Glomerular visceral epithelial cell (primary cell): ENCODE data around the gene S100A3.

Experiments used
- DNase-seq: peaks from one replicate; pipeline ENCODE4 v3.0.0-alpha.2; 2016; ENCODE audit errors: extremely low spot score

The S100A3 gene

GRCh38 chr1:153549741-153550397 lies 811 bp upstream of the S100A3 start:
- DNase-seq, result no peak

DNA sequence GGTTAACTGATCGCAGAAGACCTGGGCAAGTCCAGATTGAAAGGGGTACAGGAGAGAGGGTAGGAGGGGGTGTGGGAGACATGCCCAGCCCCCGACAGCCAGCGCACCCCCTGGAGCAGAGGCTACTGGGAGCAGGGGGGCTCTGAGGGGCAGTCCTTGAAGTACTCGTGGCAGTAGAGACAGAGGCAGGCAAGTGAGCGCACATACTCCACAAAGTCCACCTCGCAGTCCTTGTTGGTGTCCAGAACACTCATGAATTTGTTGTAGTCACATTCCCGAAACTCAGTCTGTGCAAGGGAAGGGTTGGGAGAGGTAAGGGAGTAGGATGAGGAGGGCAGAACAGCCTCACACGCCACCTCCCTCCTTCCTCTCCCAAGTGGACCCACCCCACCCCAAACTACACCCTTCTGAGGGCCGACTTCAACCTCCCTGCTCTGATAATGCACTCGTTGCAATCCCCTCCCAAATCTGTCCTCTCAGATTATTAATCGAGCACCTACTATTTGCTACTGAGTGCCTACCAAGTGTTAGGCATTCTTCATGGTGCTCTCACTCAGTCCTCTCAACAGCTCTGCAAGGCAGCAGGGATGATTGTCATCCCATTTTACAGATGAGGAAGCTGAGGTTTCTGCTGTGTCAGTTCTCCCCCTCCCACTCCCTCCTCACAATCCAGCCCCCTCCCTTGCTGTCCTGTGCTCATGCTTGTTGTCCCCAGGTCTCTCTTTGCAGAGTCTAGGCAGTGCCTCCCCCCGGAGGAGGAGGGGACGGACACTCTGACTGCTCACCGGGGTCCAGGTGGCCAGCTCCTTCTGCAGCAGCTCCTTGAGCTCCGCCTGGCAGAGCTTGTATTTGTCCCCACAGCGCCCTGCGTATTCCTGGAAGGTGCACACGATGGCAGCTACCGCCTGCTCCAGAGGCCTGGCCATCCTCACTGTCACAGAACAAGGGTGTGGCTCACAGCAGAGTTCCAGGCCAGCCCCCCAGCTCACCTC lies 1.2 kb downstream of the S100A3 start:
- no peak for DNase-seq

DNA sequence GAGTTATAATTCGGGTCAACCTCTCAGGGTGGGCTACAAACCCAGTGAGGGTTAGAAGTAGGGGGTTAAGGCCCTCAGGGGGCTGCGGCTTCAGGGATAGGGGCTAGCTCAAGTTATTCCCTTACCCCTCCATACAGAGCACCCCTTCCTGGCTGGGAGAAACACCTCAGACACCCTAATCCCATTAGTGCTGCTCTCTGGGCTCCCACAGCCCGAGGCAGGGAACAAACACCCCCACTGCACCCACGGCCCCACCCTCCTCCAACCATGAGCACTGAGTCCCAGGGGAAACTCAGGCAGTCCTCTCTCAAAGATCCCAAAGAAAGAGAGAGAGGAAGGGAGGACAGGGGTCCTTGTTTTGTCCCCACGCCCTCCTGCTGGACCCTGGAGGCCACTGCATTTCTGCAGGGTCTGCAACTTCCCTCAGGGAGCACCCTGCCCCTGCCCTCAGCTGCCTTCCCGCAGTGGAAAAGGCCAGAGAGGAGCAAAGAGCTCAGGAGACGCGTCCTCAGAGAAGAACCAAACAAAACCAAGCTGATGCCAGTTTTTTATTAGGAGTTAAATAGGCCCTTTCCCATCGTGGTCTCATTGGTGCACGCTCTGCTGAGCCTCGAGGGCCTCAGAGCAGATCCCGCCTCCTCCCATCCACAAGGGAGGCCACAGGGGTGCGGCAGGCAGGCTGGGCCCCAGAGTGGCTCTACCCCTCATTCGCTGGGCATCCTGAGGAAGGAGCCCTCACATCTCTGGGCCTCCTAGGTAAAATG lies 2.1 kb downstream of the S100A3 start:
- no peak for DNase-seq

- DNase-seq, result no peak
These were observed 2.7 kb downstream of the S100A3 start for GRCh38 chr1:153546371-153546770.

- peak; percentile 90 for DNase-seq
These were observed 3.7 kb downstream of the S100A3 start, which contains the start of gene S100A4 for GRCh38 chr1:153545067-153546055. Gene S100A4 (minus strand): TSS chr1:153545806. CDS start chr1:153544794, 1,012 bp downstream.

DNA sequence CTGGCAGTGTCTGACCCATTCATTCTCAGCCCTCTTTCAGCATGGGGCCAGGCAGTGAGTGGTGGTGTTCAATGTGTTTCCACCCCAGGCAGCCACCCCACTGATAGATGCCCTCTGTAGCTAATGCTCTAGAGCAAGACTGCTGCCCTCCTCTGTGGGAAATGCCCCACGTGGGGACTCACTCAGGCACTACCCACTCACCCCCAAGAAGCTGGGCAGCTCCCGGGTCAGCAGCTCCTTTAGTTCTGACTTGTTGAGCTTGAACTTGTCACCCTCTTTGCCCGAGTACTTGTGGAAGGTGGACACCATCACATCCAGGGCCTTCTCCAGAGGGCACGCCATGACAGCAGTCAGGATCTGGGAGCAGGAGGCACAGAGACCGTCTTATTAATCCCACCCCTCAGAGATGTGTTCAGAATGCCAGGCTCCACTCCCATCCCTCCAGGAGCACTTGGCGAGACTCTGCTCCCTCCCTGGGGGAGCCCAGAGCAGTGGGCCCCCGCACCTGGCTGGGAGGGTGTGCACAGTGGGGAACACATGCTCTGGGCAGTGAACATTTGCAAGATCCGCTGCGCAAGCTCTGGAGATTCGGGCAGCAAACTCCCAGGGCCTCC lies 4.5 kb downstream of the S100A3 start:
- no peak for DNase-seq

DNA sequence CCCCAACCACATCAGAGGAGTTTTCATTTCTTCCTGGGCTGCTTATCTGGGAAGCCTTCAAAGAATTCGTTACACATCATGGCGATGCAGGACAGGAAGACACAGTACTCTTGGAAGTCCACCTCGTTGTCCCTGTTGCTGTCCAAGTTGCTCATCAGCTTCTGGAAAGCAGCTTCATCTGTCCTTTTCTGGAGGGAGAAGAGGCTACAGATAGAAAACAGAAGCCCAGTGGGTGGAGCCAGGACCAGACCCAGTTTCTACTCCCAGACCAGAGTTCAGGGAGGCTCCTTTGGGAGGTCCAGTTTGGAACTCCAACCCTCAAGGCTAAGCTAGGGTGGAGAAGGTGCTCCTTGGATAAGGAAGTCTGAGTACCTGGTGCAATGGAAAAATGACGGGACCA lies 5.3 kb downstream of the S100A3 start:
- no peak for DNase-seq

DNA sequence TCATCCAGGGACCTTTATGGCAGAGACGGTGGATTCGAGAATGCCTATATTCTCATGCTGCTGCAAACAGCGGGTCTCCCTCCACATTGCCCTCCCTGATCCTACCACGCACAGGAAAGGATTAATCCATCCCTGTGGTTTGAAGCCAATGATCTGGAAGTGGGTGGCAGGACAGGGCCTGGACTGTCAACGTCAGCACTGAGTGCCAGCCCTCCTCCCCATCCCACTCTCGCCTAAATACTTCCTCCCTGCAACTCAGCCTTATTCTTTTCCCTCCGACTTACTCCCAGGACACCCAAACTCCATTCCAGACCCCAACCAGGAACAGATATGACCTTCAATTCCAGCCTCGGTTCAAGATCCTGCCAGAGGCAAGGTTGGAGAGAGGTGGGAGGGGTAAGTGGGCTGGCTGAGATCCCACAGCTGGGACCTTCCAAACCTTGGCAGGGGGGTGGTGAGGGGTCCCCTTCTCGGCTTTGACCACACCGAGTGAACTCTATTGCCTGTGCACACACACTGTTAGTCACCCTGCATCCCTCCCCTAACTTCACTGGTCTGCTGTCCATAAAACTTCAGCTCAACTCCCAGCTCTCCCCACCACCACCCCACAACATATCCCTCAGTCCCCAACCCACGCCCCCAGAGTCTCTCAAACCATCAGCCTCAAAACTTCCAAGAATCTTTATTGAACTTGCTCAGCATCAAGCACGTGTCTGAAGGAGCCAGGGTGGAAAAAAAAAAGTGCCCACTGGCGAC lies 5.9 kb downstream of the S100A3 start:
- DNase-seq, result no peak

DNA sequence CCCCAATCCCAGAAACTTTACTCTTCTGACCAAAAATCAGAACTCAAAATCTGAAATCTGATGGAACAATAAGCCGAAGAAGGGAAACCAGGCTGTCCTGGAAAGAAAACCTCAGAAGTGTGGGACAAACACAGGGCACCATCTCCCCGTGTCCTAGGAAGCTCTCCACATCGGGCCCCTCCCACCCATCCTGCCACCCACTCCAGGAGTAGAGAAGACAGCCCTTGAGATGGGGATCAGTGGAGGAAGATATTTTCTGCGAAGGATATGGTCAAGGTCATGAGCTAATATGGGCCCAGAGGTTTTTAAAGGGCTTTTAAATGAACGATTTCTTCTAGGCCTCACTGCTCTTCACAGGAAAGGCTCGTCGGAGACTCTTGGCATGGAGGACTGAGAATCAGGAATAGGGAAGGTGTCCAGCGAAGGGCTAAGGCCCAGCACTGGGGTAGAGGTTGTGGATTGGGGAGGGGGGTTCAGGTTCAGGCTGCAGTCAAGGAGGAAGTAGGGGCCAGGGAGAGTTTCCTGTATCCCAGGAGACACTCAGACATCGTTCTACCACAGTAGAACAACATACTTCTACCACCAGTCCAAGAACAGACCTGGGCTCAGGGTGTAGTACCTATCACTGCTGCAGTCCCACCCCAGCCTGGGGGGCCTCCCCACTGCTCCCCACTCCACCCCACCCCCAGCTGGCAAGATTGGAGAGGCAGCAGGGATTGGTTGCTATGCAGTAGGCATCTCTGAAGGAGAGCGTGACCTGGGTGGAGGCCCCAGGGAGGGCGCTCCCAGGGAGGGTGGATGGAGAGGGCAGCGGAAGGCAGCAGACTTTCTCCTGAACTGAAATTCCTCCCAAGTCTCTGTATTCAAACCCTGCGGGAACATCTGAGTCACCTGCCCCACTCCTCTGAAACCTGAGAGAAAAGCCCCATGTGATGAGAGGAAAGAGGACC lies 7.1 kb downstream of the S100A3 start:
- DNase-seq, result no peak

DNA sequence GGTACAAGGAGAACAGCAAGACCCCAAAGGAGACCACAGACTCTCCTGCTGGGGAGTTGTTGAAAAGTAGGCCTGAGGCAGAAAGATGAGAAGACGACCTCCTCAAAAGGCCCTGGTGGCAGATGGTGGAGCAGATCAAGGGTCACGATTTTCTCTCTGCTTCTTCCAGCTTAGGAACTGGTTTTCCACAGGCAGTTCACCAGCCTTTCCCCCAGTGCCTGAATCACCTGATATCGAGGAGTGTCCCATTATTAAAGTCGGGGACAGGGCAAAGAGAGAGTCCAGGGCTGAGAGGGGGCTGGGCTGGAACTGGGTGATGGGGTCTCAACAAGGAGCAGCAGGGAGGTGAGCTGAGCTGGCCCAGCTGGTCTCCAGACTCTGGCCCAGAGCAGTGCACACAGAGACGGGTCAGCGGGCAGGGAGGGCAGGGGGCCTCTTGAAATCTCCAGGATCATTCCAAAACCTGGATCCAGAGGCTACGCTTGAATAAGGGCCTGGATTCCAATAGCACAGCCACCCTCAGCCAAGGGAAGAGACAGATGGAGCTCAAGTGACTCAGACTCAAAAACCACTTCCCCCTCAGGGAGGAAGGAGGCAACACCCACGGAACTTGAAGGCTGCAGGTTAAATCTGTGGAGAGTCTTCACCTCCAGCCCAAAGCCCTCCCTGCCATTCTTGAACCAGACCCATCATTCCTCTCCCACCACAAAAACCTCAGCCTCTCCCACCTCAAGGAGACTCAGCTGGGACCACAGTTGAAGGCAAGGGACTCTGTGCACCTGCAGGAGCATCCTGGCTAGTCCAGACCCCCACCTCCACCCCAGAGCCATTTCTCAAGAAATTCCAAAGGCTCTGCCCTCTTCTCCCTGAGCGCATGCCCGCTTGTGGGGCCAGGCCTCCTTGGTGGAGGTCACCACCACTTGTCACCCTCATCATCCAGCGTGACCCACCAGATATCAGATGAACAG lies 8.4 kb downstream of the S100A3 start, which contains the start of gene S100A5:
S100A5 (minus strand) TSS at position 541 of the 968 bp plus-strand sequence. CDS start 743 bp downstream, outside the sequence.
- peak; percentile 92 for DNase-seq

DNA sequence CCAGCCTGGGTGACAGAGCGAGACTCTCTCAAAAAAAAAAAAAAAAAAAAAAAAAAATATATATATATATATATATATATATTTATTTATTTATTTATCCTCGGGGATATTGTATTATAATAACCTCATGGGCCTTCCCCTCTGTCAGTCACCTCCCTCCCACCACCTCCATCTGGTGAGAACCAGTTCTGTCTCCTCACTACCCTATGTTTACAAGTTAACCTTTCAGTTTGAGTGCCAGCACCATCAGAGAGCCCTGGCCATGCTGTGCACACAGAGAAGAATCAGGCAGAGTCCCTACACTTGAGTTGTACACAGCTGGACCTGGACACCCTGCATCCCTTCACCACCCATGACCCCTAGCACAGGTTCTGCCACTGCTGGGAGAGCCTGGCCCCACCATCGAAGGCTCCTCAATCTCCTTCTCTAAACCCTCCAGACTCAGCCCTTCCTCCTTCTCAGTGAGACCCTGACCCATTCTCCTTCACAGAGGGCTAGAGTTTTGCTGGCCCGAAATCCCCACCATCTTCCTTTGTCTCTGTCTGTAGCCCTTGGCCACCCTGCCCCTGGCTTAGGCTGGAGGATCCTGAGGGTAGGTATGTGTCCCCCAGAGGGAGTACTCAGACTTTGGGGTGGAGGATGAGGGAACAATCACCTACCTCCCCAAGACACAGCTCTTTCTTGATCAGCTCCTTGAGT lies 9.5 kb downstream of the S100A3 start:
- no peak for DNase-seq

DNA sequence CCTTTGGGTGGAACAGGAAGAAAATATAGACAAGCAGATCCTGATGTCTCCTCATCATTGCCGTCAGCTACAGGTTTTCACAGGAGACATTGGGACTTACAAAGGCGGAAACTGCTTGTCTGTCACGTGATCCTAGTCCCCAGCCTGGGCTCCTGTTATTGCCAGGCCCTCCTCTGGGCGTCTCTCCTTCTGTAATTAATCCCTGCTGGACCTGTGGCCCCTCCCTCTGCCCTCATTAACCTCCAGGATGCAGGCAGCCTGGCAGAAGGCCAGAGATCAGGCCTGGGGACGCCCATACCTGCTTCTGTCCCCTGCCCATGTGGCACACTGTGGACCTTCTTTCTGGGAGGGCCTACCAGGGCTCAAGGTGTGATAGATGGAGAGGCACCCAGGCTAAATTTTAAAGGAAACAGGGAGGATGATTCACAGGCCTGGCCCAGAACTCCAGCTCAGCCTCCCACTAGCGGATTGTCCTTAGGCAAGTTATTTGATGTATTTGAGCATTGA lies 10.7 kb downstream of the S100A3 start:
- DNase-seq, result no peak

- DNase-seq, result no peak
These were observed 11.7 kb downstream of the S100A3 start for GRCh38 chr1:153537376-153537730.

DNA sequence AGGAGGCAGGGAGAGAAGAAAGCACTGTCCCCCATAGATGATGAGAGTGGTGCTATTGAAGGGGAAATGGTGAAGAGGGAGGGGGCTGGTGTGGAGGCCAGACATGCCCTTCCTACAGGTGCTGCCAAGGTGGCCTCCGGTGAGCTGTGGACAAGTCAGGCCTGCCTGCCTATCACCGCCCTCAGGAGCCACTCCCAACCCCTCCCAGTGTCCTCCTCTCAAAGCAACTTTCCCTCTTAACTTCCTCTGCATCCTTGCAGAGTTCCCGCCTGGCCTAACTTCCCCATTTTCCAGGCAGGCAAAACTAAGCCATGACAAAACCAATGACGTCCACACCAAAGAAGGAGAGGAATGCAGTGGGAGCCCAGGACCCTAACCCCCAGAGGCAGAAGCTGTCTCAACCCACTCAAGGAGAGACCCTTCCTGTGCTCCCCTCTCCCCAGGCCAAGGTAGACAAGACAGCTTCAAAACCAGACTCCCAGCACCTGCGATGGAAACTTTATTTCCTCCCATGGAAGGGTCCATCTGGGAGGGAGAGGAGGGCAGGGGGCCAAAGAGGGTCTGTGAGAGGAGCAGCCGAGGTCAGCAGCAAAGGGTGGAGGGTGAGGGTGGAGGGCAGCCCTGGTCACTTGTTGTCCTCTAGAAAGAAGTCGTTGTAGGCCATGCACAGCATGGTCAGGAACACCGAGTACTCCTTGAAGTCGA lies 12.2 kb downstream of the S100A3 start:
- no peak for DNase-seq

DNA sequence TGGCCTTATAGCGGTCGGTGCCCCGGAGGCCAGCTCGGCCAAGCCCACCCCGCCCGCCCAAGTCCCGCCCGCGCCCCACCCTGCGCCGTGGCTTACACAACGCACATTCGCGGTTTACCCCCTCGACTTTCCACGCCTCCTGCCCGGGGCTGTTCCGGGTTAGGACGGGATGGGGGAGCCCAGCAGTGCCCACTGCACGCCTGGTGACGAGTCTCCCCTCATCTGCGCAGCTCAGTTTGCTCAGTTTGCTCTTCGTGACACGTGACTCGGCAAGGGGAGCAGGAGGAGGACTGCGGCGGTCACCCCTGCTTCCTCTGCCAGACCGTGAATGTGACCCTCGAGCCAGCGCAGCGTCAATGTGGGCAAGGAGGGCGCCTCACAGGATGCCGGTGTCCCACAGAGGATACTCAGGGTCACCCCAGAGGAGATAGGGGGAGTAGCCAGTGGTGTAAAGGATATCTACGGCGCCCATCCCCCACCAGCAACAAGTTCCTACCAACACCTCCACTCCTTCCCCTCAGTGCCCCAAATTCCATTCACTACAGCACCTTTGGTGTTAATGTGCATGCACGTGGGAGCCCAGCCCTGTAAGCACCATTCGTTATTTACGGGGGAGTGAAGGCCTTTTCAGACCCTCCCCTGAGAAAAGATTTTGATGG lies 12.9 kb downstream of the S100A3 start:
- DNase-seq, result peak; percentile 95
